Activated CD4-positive, alpha-beta T cell treated with anti-CD3 and anti-CD28 coated beads for 36 hours (primary cell): ENCODE data around the gene UGT1A7. TPM values are rescaled to one million over a fixed set of nuclear protein-coding genes. Genes with fewer than 3 reads are reported as not detected.

Experiments
- ATAC-seq: fragments of 200-7000 bp; cut with Tn5 transposase; one replicate; pipeline ENCODE4 v1.10.0; 2021; ENCODE audit warnings: mild to moderate bottlenecking, moderate library complexity
- CTCF ChIA-PET: fragments of 350-600 bp; sonication (Branson Sonifier 250); formaldehyde crosslinking; loops from one replicate; lab custom pipeline; 2021; ENCODE audit warnings: antibody characterized with exemption; lab: Charles Lee
- POLR2A ChIA-PET: fragments of 350-600 bp; sonication (Branson Sonifier 250); formaldehyde crosslinking; loops from one replicate; lab custom pipeline; 2021; ENCODE audit warnings: antibody characterized with exemption, inconsistent platforms; lab: Charles Lee
- DNase-seq: peaks from one replicate; pipeline ENCODE4 v3.0.0-alpha.2; 2020
- H3K27ac Mint-ChIP-seq: one replicate; pipeline ENCODE4 v1.8.0; 2021; ENCODE audit warnings: mixed read lengths
- H3K27me3 Mint-ChIP-seq: one replicate; pipeline ENCODE4 v1.8.0; 2021; ENCODE audit warnings: mixed read lengths
- H3K36me3 Mint-ChIP-seq: one replicate; pipeline ENCODE4 v1.8.0; 2021; ENCODE audit warnings: low read depth, mixed read lengths
- H3K4me1 Mint-ChIP-seq: one replicate; pipeline ENCODE4 v1.8.0; 2021; ENCODE audit warnings: mixed read lengths
- H3K4me3 Mint-ChIP-seq: one replicate; pipeline ENCODE4 v1.8.0; 2021; ENCODE audit warnings: mild to moderate bottlenecking, moderate library complexity, mixed read lengths
- H3K9me3 Mint-ChIP-seq: one replicate; pipeline ENCODE4 v1.8.0; 2021; ENCODE audit warnings: low read depth, mixed read lengths
- intact Hi-C, 2 experiments: fragments of 100-400 bp; cut with DNase I in 1 of 2; cut with micrococcal nuclease in 1 of 2; formaldehyde crosslinking; loops; one replicate each; pipeline versions ENCODE4 v1.14.2 to v1.15.1; 2022 to 2024; cut with DNase I, micrococcal nuclease
- total RNA-seq, 2 experiments: library from RNA; stranded (reverse); gene quantifications; one replicate each; pipeline ENCODE4 v1.2.3, GENCODE V29; 2021

UGT1A7 gene
- total RNA-seq, 2 experiments from 2014 or later = not detected

GRCh38 chr2:233803292-233803911, 121.7 kb downstream of the UGT1A7 start:
- intact Hi-C loops = no loop called here
- Mint-ChIP-seq H3K4me3 (no peak overlapping the region), H3K27me3 (peaks cover 9% of the 10 kb centered on the region), H3K9me3 (no peaks in the 10 kb centered on the region), H3K4me1 (peaks cover 2% of the 10 kb centered on the region), H3K36me3 (no peaks in the 10 kb centered on the region), H3K27ac (no peak overlapping the region)
- CTCF ChIA-PET = no interaction called here
- DNase-seq = no peak
- no peak for ATAC-seq
- POLR2A ChIA-PET = no interaction called here

GRCh38 chr2:233803994-233804393, 122.3 kb downstream of the UGT1A7 start:
- Mint-ChIP-seq H3K27me3 (peaks cover 9% of the 10 kb centered on the region), H3K9me3 (no peaks in the 10 kb centered on the region), H3K27ac (no peak overlapping the region), H3K4me3 (no peak overlapping the region), H3K4me1 (peaks cover 2% of the 10 kb centered on the region), H3K36me3 (no peaks in the 10 kb centered on the region)
- intact Hi-C loops = no loop called here
- ATAC-seq = no peak
- ChIA-PET CTCF (no interaction called here), POLR2A (no interaction called here)
- no peak for DNase-seq

GRCh38 chr2:233807215-233807865, 125.6 kb downstream of the UGT1A7 start:
- peaks cover 12% of the 10 kb centered on the region for H3K27me3 Mint-ChIP-seq
- no peaks in the 10 kb centered on the region for H3K4me1 Mint-ChIP-seq
- H3K4me3 Mint-ChIP-seq = no peak overlapping the region
- intact Hi-C loops = no loop called here
- no peak overlapping the region for H3K27ac Mint-ChIP-seq
- ChIA-PET CTCF (interaction anchor here (0.7 kb wide), 1 partner anchor 15 kb away, joined by 3 read pairs; no protein-coding TSS in a partner anchor), POLR2A (no interaction called here)
- no peaks in the 10 kb centered on the region for H3K36me3 Mint-ChIP-seq
- ATAC-seq = no peak
- peak; percentile 1 for DNase-seq
- H3K9me3 Mint-ChIP-seq = no peaks in the 10 kb centered on the region

GRCh38 chr2:233807966-233808935, 126.5 kb downstream of the UGT1A7 start:
- CTCF ChIA-PET = interaction anchor here (0.7 kb wide), 1 partner anchor 14 kb away, joined by 3 read pairs; no protein-coding TSS in a partner anchor
- POLR2A ChIA-PET = no interaction called here
- H3K4me3 Mint-ChIP-seq = no peak overlapping the region
- H3K36me3 Mint-ChIP-seq = no peaks in the 10 kb centered on the region
- peaks cover 12% of the 10 kb centered on the region for H3K27me3 Mint-ChIP-seq
- no peaks in the 10 kb centered on the region for H3K4me1 Mint-ChIP-seq
- DNase-seq = peak; percentile 1
- H3K27ac Mint-ChIP-seq = no peak overlapping the region
- no peak for ATAC-seq
- intact Hi-C loops = no loop called here
- H3K9me3 Mint-ChIP-seq = no peaks in the 10 kb centered on the region

GRCh38 chr2:233810385-233810784, 128.7 kb downstream of the UGT1A7 start:
- Mint-ChIP-seq H3K27ac (no peak overlapping the region), H3K36me3 (no peaks in the 10 kb centered on the region), H3K4me1 (no peaks in the 10 kb centered on the region), H3K27me3 (peaks cover 8% of the 10 kb centered on the region), H3K9me3 (no peaks in the 10 kb centered on the region), H3K4me3 (no peak overlapping the region)
- ChIA-PET CTCF (interaction anchor here (0.8 kb wide), 1 partner anchor 202 kb away, joined by 3 read pairs; no protein-coding TSS in a partner anchor), POLR2A (no interaction called here)
- ATAC-seq (no peak), DNase-seq (no peak)
- intact Hi-C loops = no loop called here

- H3K9me3 Mint-ChIP-seq = no peaks in the 10 kb centered on the region
- H3K36me3 Mint-ChIP-seq = no peaks in the 10 kb centered on the region
- no peak for DNase-seq
- peaks cover 8% of the 10 kb centered on the region for H3K27me3 Mint-ChIP-seq
- no peak overlapping the region for H3K27ac Mint-ChIP-seq
- ATAC-seq = no peak
- H3K4me1 Mint-ChIP-seq = no peaks in the 10 kb centered on the region
- ChIA-PET CTCF (interaction anchor here (0.8 kb wide), 1 partner anchor 201 kb away, joined by 3 read pairs; no protein-coding TSS in a partner anchor), POLR2A (no interaction called here)
- H3K4me3 Mint-ChIP-seq = no peak overlapping the region
- intact Hi-C loops = no loop called here
Observed at GRCh38 chr2:233811087-233811486, 129.4 kb downstream of the UGT1A7 start.

GRCh38 chr2:233811732-233812131, 130.0 kb downstream of the UGT1A7 start:
- Mint-ChIP-seq H3K36me3 (no peaks in the 10 kb centered on the region), H3K27ac (no peak overlapping the region), H3K9me3 (no peaks in the 10 kb centered on the region), H3K4me3 (no peak overlapping the region), H3K4me1 (no peaks in the 10 kb centered on the region), H3K27me3 (peaks cover 8% of the 10 kb centered on the region)
- no peak for ATAC-seq
- ChIA-PET POLR2A (no interaction called here), CTCF (no interaction called here)
- peak; percentile 2 for DNase-seq
- intact Hi-C loops = no loop called here

GRCh38 chr2:233813236-233814055, 131.7 kb downstream of the UGT1A7 start:
- peak; percentile 1 for DNase-seq
- POLR2A ChIA-PET = interaction anchor here (0.5 kb wide), 1 partner anchor 785 kb away, joined by 3 read pairs; no protein-coding TSS in a partner anchor
- no peaks in the 10 kb centered on the region for H3K9me3 Mint-ChIP-seq
- peaks cover 9% of the 10 kb centered on the region for H3K27me3 Mint-ChIP-seq
- H3K36me3 Mint-ChIP-seq = no peaks in the 10 kb centered on the region
- CTCF ChIA-PET = interaction anchor here (0.7 kb wide), 1 partner anchor 919 kb away, joined by 4 read pairs; no protein-coding TSS in a partner anchor
- intact Hi-C loops = no loop called here
- no peak overlapping the region for H3K4me3 Mint-ChIP-seq
- H3K4me1 Mint-ChIP-seq = no peaks in the 10 kb centered on the region
- no peak overlapping the region for H3K27ac Mint-ChIP-seq
- ATAC-seq = no peak

GRCh38 chr2:233814056-233814835, 132.5 kb downstream of the UGT1A7 start:
- H3K9me3 Mint-ChIP-seq = no peaks in the 10 kb centered on the region
- intact Hi-C loops = no loop called here
- peaks cover 9% of the 10 kb centered on the region for H3K27me3 Mint-ChIP-seq
- no peaks in the 10 kb centered on the region for H3K36me3 Mint-ChIP-seq
- no peaks in the 10 kb centered on the region for H3K4me1 Mint-ChIP-seq
- H3K4me3 Mint-ChIP-seq = no peak overlapping the region
- DNase-seq (peak; percentile 4), ATAC-seq (peak; percentile 39)
- H3K27ac Mint-ChIP-seq = no peak overlapping the region
- ChIA-PET CTCF (no interaction called here), POLR2A (interaction anchor here (0.5 to 0.7 kb wide), 2 partner anchors 224 to 786 kb away, joined by 3 read pairs; no protein-coding TSS in a partner anchor)

GRCh38 chr2:233815861-233816260, 134.2 kb downstream of the UGT1A7 start:
- H3K9me3 Mint-ChIP-seq = no peaks in the 10 kb centered on the region
- no peaks in the 10 kb centered on the region for H3K36me3 Mint-ChIP-seq
- H3K27ac Mint-ChIP-seq = no peak overlapping the region
- no peak overlapping the region for H3K4me3 Mint-ChIP-seq
- ATAC-seq (no peak), DNase-seq (no peak)
- no peaks in the 10 kb centered on the region for H3K4me1 Mint-ChIP-seq
- ChIA-PET CTCF (no interaction called here), POLR2A (no interaction called here)
- intact Hi-C loops = no loop called here
- peaks cover 3% of the 10 kb centered on the region for H3K27me3 Mint-ChIP-seq
